ENCODE data around the gene SCD. TPM values are rescaled to one million over a fixed set of nuclear protein-coding genes. Genes with fewer than 3 reads are reported as not detected.

Gene SCD
- total and polyA plus RNA-seq, 3 donors from 2014 or later = 121 to 196 (median 147) TPM

GRCh38 chr10:100413173-100413572 lies 66.1 kb downstream of the SCD start:
- 67 to 69% methylated on average over 3 of the region's 3 CpGs for WGBS, 2 donors

More at GRCh38 chr10:100413173-100413572, 66.1 kb downstream of the SCD start:
- TF ChIP-seq CTCF (IDR thresholded peaks at IDR 0.05) (no peak), POLR2A (IDR thresholded peaks at IDR 0.05) (no peak)
- H3K36me3 ChIP-seq (ENCODE audit: low read depth, missing control alignments) = no peaks in the 10 kb centered on the region
- H3K4me1 ChIP-seq = no peaks in the 10 kb centered on the region
- no peak overlapping the region for H3K27ac ChIP-seq
- DNase-seq = no peak
- H3K9me3 ChIP-seq = no peaks in the 10 kb centered on the region
- no peak overlapping the region for H3K4me3 ChIP-seq
- no peaks in the 10 kb centered on the region for H3K27me3 ChIP-seq
- intact Hi-C loops (cut with DNase I; ENCODE audit: low total_unique reads) = no loop called here

Small RNA genes within 50 kb of the gene (small RNA-seq; reads per million reads assigned to genes)
- 0 reads per million in 2 donors for gene RF00019

Other genes starting within 250 kb of the SCD start
- gene ERLIN1, start 161.2 kb upstream of the SCD start, total RNA-seq = 10 to 100 TPM; 27.9 to 32.5 TPM
- gene ERLIN1, start 161.2 kb upstream of the SCD start, polyA plus RNA-seq (ENCODE audit: insufficient read depth, low read depth, low replicate concordance) = 62.7 TPM
- 10 to 100 TPM; 15.2 to 16.2 TPM for gene CHUK, start 117.6 kb upstream of the SCD start, total RNA-seq
- 16.7 TPM for gene CHUK, start 117.6 kb upstream of the SCD start, polyA plus RNA-seq (ENCODE audit: insufficient read depth, low read depth, low replicate concordance)
- 10 to 100 TPM; 27.0 to 32.9 TPM for gene CWF19L1, start 79.6 kb upstream of the SCD start, total RNA-seq
- 34.8 TPM for gene CWF19L1, start 79.6 kb upstream of the SCD start, polyA plus RNA-seq (ENCODE audit: insufficient read depth, low read depth, low replicate concordance)
- gene BLOC1S2, start 60.6 kb upstream of the SCD start, total RNA-seq = 10 to 100 TPM; 23.3 to 35.5 TPM
- 49.2 TPM for gene BLOC1S2, start 60.6 kb upstream of the SCD start, polyA plus RNA-seq (ENCODE audit: insufficient read depth, low read depth, low replicate concordance)
- gene PKD2L1, start 17.0 kb upstream of the SCD start, total RNA-seq = 1 to 10 TPM in 1 of 2 donors, under 1 TPM in 1; 0.99 to 1.6 TPM
- 4.7 TPM for gene PKD2L1, start 17.0 kb upstream of the SCD start, polyA plus RNA-seq (ENCODE audit: insufficient read depth, low read depth, low replicate concordance)
- gene WNT8B, start 115.8 kb downstream of the SCD start, total RNA-seq = under 1 TPM in 1 of 2 donors, not detected in 1; 0.37 TPM
- 0.20 TPM for gene WNT8B, start 115.8 kb downstream of the SCD start, polyA plus RNA-seq (ENCODE audit: insufficient read depth, low read depth, low replicate concordance)
- 10 to 100 TPM; 32.8 to 42.0 TPM for gene SEC31B, start 172.6 kb downstream of the SCD start, total RNA-seq
- gene SEC31B, start 172.6 kb downstream of the SCD start, polyA plus RNA-seq (ENCODE audit: insufficient read depth, low read depth, low replicate concordance) = 23.1 TPM
- 100 to 1,000 TPM; 141 to 219 TPM for gene NDUFB8, start 182.6 kb downstream of the SCD start, total RNA-seq
- 150 TPM for gene NDUFB8, start 182.6 kb downstream of the SCD start, polyA plus RNA-seq (ENCODE audit: insufficient read depth, low read depth, low replicate concordance)
- 10 to 100 TPM; 30.9 to 34.3 TPM for gene HIF1AN, start 188.7 kb downstream of the SCD start, total RNA-seq
- gene HIF1AN, start 188.7 kb downstream of the SCD start, polyA plus RNA-seq (ENCODE audit: insufficient read depth, low read depth, low replicate concordance) = 81.0 TPM

All from testis (tissue), 3 donors.